K562 (cell line): Measurements from ENCODE around the gene ZSWIM4. TPM values are rescaled to one million over a fixed set of nuclear protein-coding genes. Genes with fewer than 3 reads are reported as not detected.

Experiments used
- GABPB1 ChIP-seq: sonication (generic); formaldehyde crosslinking; IDR thresholded peaks from 2 replicates; pipeline ENCODE4 v1.8.0; 2022; ENCODE audit warnings: mild to moderate bottlenecking, missing genetic modification reagents
- NR2F6 ChIP-seq: fragments of 450-650 bp; formaldehyde crosslinking; IDR thresholded peaks from 2 replicates; pipeline ENCODE4 v1.4.0; 2020; ENCODE audit warnings: mild to moderate bottlenecking
- PCBP1 ChIP-seq: fragments of 200-400 bp; formaldehyde crosslinking; IDR thresholded peaks from 2 replicates; pipeline ENCODE4 v1.6.1; 2018; ENCODE audit warnings: mild to moderate bottlenecking, low read depth, low read length; ENCODE audit not compliant: poor library complexity, severe bottlenecking
- RERE ChIP-seq: sonication (generic); formaldehyde crosslinking; IDR thresholded peaks from 2 replicates; pipeline ENCODE4 v1.8.0; 2023; ENCODE audit warnings: missing genetic modification reagents, mild to moderate bottlenecking, borderline replicate concordance
- SMARCA5 ChIP-seq: fragments of 450-650 bp; IDR thresholded peaks from 2 replicates; pipeline ENCODE4 v1.6.1; 2016
- TEAD4 ChIP-seq, 2 experiments: sonication (generic) in 1 of 2; formaldehyde crosslinking in 1 of 2; IDR thresholded peaks; 2 replicates each; pipeline versions ENCODE4 v1.6.1 to v1.8.0; 2012 to 2022; ENCODE audit warnings: borderline replicate concordance in 1 of 2, inconsistent platforms in 1 of 2, low read length in 1 of 2, mild to moderate bottlenecking in 1 of 2, missing genetic modification reagents in 1 of 2
- YBX1 ChIP-seq: fragments of 450-650 bp; IDR thresholded peaks from 2 replicates; pipeline ENCODE4 v1.7.1; 2016; ENCODE audit warnings: mild to moderate bottlenecking
- ZNF146 ChIP-seq: IDR thresholded peaks from one replicate; pipeline ENCODE4 v1.6.1; 2018; ENCODE audit warnings: missing compliant biosample characterization; ENCODE audit not compliant: unreplicated experiment
- ZNF23 ChIP-seq: fragments of 250-450 bp; sonication (Bioruptor Pico); IDR thresholded peaks from 2 replicates; pipeline ENCODE4 v1.4.0; 2020; ENCODE audit warnings: mild to moderate bottlenecking
- ZNF282 ChIP-seq: sonication (generic); formaldehyde crosslinking; IDR thresholded peaks from 2 replicates; pipeline ENCODE4 v1.8.1; 2023; ENCODE audit warnings: missing genetic modification reagents
- polyA plus RNA-seq, 8 experiments: library from polyadenylated mRNA; depleted of rRNA in 4 of 8; stranded (reverse) in 5 of 8; unstranded in 3 of 8; fragments of >200 nt; fragmentation: Nextera tagmentation in 2 of 8; fragmentation: Illumina TruSeq in 1 of 8; extraction: Ambion mirVana in 2 of 8; extraction: Trizol in 1 of 8; gene quantifications; 2 replicates each; pipeline versions ENCODE4 v1.2.1 to v1.2.3, GENCODE V29; 2011 to 2014; ENCODE audit warnings: inconsistent platforms in 1 of 8, missing spikeins in 1 of 8
- total RNA-seq, 7 experiments: library from RNA; depleted of rRNA in 6 of 7; stranded (reverse); fragments of >200 nt in 6 of 7; fragmentation: Illumina TruSeq in 2 of 7; extraction: Trizol in 2 of 7; gene quantifications; 2 replicates each; pipeline versions ENCODE4 v1.2.1 to v1.2.3, GENCODE V29; 2011 to 2021; ENCODE audit warnings: low replicate concordance in 1 of 7
- TF ChIP-seq, protein P1 (sequence below): fragments of 250-450 bp; sonication (Bioruptor Pico); IDR thresholded peaks from 2 replicates; pipeline ENCODE4 v1.5.0; 2021; ENCODE audit warnings: mild to moderate bottlenecking, moderate library complexity

ZSWIM4 gene
- total and polyA plus RNA-seq, 9 of the 15 experiments (the other 6 are each of a cell fraction or from before 2014, with no cell fraction given), result 0.25 to 3.7 (median 0.79) TPM; not detected in 2

GRCh38 chr19:13847407-13848339 is 52.4 kb downstream of the ZSWIM4 start (continued):
- no peak for TF ChIP-seq TEAD4 (IDR thresholded peaks at IDR 0.05; ENCODE audit: low read length)
- no peak for TF ChIP-seq TEAD4 (CRISPR knock-in tag; IDR thresholded peaks at IDR 0.05; ENCODE audit: borderline replicate concordance)
- TF ChIP-seq, protein P1, sequence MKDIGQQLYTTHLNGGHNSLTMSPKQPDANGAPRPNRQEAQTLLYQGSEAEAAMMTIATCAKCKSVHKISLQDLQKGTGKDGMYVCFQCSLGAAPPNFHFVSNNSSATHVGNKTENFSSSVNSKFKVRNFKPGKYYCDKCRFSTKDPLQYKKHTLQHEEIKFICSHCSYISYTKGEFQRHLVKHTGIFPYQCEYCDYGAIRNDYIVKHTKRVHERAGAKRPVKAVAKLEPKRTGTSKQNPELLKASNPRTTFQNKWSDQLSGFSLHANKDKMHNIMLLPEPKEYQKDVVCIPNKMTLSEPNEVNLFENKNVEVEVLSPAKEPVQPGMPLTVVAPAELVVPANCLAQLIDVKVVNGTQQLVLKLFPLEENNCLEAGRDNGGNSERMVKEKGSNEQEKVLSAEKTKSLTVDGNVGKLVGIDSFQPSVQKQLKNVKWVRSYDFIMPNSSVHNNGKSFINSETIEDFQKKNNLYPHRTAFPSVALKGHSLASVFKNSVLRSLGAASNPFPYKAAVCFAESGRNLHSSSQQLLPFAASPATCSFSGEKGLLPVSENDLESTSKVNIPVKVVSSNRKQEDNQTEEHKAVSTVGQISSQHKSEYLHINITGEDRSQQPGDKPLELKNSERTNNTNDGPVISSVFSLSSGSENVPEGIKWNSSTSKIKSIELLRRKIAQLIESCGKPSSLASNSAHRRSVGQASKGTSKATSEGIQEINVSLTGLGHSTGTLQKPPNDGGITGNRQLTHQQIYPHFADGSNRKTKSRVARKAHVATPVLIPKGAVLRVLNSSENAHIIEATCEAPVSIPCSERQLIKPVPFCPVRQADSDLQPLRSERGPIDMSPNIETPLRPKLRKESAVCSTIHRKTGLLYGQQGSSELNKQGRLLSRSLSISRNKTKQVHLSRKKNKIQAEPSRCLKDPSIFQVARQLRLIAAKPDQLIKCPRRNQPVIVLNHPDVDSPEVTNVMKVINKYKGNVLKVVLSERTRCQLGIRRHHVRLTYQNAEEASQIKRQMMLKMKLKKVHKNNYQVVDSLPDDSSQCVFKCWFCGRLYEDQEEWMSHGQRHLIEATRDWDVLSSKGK, result no peak
- TF ChIP-seq NR2F6 (CRISPR knock-in tag), result no peak
- peak; percentile 99 for TF ChIP-seq SMARCA5
- TF ChIP-seq ZNF23 (CRISPR knock-in tag), result no peak
- TF ChIP-seq RERE (CRISPR knock-in tag), result 0 out of 2 replicates have a peak, but pooled peaks have one; percentile 25
- no peak for TF ChIP-seq ZNF146 (CRISPR knock-in tag)
- peak; percentile 98 for TF ChIP-seq PCBP1
- peak; percentile 80 for TF ChIP-seq GABPB1 (CRISPR knock-in tag)
- TF ChIP-seq YBX1, result no peak
- TF ChIP-seq ZNF282 (CRISPR knock-in tag), result no peak
